Measurements from ENCODE around the gene SURF4.
A peak's percentile ranks its signal among the peaks of the same experiment; 100 is the strongest.

The SURF4 gene

GRCh38 chr9:133339641-133340040, 36.2 kb downstream of the SURF4 start:
- no peak overlapping the region for H3K27ac ChIP-seq
- no peak for TF ChIP-seq ZFX (IDR thresholded peaks at IDR 0.05; ENCODE audit: borderline replicate concordance)
- TF ChIP-seq CTCF (IDR thresholded peaks at IDR 0.05): no peak

- no peak for TF ChIP-seq CTCF (IDR thresholded peaks at IDR 0.05)
- no peak for TF ChIP-seq ZFX (IDR thresholded peaks at IDR 0.05; ENCODE audit: borderline replicate concordance)
- peak within 1 kb of the TSS; percentile 85 for H3K27ac ChIP-seq
Measured at GRCh38 chr9:133335924-133336811, 39.7 kb downstream of the SURF4 start, which contains the start of gene SURF6. Gene SURF6, minus strand, starts transcription at chr9:133336188. Its CDS starts 56 bp downstream, at chr9:133336132.

GRCh38 chr9:133334888-133335287, 41.0 kb downstream of the SURF4 start:
- H3K27ac ChIP-seq: peak overlapping the region; percentile 85; the same call in 1 of the 2 replicates

- no peak for TF ChIP-seq ZFX (IDR thresholded peaks at IDR 0.05; ENCODE audit: borderline replicate concordance)
- no peak for TF ChIP-seq CTCF (IDR thresholded peaks at IDR 0.05)
- no peak overlapping the region for H3K27ac ChIP-seq
Measured at GRCh38 chr9:133334161-133334560, 41.7 kb downstream of the SURF4 start.

- no peak overlapping the region for H3K27ac ChIP-seq
- TF ChIP-seq CTCF (IDR thresholded peaks at IDR 0.05) (no peak), ZFX (IDR thresholded peaks at IDR 0.05; ENCODE audit: borderline replicate concordance) (no peak)
Measured at GRCh38 chr9:133333566-133333965, 42.3 kb downstream of the SURF4 start.

GRCh38 chr9:133333011-133333410, 42.8 kb downstream of the SURF4 start:
- TF ChIP-seq CTCF (IDR thresholded peaks at IDR 0.05): no peak
- TF ChIP-seq ZFX (IDR thresholded peaks at IDR 0.05; ENCODE audit: borderline replicate concordance): no peak
- H3K27ac ChIP-seq: no peak overlapping the region

GRCh38 chr9:133332381-133332730, 43.5 kb downstream of the SURF4 start:
- H3K27ac ChIP-seq: no peak overlapping the region
- TF ChIP-seq CTCF (IDR thresholded peaks at IDR 0.05) (no peak), ZFX (IDR thresholded peaks at IDR 0.05; ENCODE audit: borderline replicate concordance) (no peak)

Measured in 22Rv1 (cell line).